Lower lobe of right lung (tissue), 2 donors: ENCODE data around the gene GEMIN8. TPM values are rescaled to one million over a fixed set of nuclear protein-coding genes. Genes with fewer than 3 reads are reported as not detected.
A peak's percentile ranks its signal among the peaks of the same experiment; 100 is the strongest.

Experiments
- ATAC-seq, 2 donors: fragments of 200-7000 bp; cut with Tn5 transposase; one replicate each; pipeline ENCODE4 v1.9.1; 2020 to 2022; ENCODE audit warnings: mild to moderate bottlenecking in 2 of 2, moderate library complexity in 2 of 2
- DNase-seq: peaks from one replicate; pipeline ENCODE4 v3.0.0-alpha.2; 2020
- H3K27ac ChIP-seq: fragments of 200-600 bp; one replicate; pipeline ENCODE4 v1.8.0; 2022
- H3K27me3 ChIP-seq: fragments of 200-600 bp; one replicate; pipeline ENCODE4 v1.8.0; 2022; ENCODE audit warnings: low read depth
- H3K36me3 ChIP-seq: fragments of 200-600 bp; one replicate; pipeline ENCODE4 v1.8.0; 2022; ENCODE audit warnings: mild to moderate bottlenecking
- H3K4me1 ChIP-seq: fragments of 200-600 bp; one replicate; pipeline ENCODE4 v1.8.0; 2022
- H3K4me3 ChIP-seq: fragments of 200-600 bp; one replicate; pipeline ENCODE4 v1.8.0; 2022; ENCODE audit warnings: mild to moderate bottlenecking
- H3K9me3 ChIP-seq: fragments of 200-600 bp; one replicate; pipeline ENCODE4 v1.8.0; 2022
- CTCF ChIP-seq: fragments of 200-600 bp; IDR thresholded peaks from one replicate; pipeline ENCODE4 v1.8.0; 2022; ENCODE audit warnings: antibody characterized with exemption, mild to moderate bottlenecking
- intact Hi-C: fragments of 100-400 bp; cut with DNase I; formaldehyde crosslinking; loops from one replicate; pipeline ENCODE4 v1.11.0; 2022
- long read RNA-seq: library from polyadenylated mRNA; unstranded; transcript quantifications from one replicate; pipeline ENCODE4 v2.0.0, GENCODE V29; 2021
- total RNA-seq: library from RNA; stranded (reverse); fragmentation: NEBNext Ultra II Directional; extraction: Animal tissue kit (Norgen Biotek cat#: 25700); gene quantifications from one replicate; pipeline ENCODE4 v1.2.1, GENCODE V29; 2021
- donor health status: DM: no; HTN: yes; CAD: no; lungs with severe emphysema.

GEMIN8 gene
- 15.8 TPM for total RNA-seq
- long read RNA-seq, partial matches to known transcripts, result 0 of 20 reads
- long read RNA-seq, other reads (novel, unspliced or antisense), result 18 of 20 reads

DNA sequence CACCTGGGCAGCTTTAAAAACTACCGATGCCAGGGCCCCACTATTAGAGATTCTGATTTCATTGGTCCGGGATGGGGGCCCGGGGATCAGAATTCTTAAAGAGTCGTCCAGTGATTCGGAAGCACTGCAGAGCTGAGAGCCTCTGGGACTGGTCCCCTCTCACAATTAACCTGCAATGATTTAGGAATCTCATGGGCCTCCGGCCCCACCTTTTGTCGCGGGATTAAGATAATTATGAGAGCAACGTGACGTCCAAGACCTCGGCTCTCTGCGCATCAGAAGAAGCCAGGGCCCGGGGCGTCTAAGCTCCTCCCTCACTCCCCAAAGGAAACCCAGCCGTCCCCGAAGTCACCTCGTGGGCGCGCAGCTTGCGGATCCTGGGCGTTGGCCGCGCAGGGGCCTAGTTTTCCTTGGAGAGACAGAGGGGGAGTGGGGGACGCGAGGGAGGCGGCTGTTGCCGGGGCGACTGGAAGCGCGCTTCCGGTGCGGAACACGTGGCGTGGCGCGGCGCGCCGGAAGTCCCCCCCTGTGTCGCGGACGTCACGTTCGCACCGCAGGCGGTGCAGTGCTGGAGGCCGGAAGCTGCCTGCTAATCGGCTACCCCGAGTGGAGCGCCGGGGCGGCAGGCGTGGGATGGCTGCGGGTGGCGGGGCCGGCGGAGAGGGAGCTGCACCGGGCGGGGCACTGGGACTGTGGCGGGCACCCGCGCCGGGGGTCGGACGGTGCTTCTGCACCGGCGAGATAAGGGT, at the start of gene GEMIN8:
Gene GEMIN8 (minus strand): TSS at position 468 of the 749 bp plus-strand sequence. CDS start 8,414 bp downstream, outside the sequence.
- intact Hi-C loops, result no loop called here
- peak; percentile 91 for DNase-seq
- Histone ChIP-seq H3K4me1 (peaks cover 28% of the 10 kb centered on the region), H3K36me3 (no peaks in the 10 kb centered on the region), H3K4me3 (peak within 1 kb of the TSS; percentile 62), H3K27me3 (no peaks in the 10 kb centered on the region), H3K9me3 (no peaks in the 10 kb centered on the region), H3K27ac (peak within 1 kb of the TSS; percentile 90)
- TF ChIP-seq CTCF, result no peak
- peak; percentile 99 for ATAC-seq

DNA sequence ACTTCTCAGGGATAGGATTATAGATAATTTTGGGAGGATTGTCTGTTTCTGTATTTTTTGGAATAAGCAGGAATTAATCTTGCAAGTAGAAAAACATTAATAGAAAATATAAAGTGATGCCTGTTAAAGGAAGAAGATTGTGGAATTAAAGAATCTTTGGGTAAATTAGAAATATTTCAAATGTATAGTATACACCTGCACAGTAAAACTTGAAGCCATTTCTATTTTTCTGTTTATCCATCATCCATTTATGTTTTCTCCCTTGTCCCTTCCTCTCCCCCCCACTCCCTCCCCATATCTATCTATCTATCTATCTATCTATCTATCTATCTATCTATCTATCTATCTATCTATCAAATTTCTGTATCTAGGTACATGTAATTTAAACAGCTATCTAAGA, 46.9 kb upstream of the GEMIN8 start:
- Histone ChIP-seq H3K27ac (no peak overlapping the region), H3K27me3 (no peaks in the 10 kb centered on the region), H3K4me1 (no peaks in the 10 kb centered on the region), H3K4me3 (no peak overlapping the region), H3K9me3 (no peaks in the 10 kb centered on the region), H3K36me3 (no peaks in the 10 kb centered on the region)
- intact Hi-C loops, result no loop called here
- ATAC-seq (no peak), DNase-seq (no peak)
- TF ChIP-seq CTCF, result no peak

DNA sequence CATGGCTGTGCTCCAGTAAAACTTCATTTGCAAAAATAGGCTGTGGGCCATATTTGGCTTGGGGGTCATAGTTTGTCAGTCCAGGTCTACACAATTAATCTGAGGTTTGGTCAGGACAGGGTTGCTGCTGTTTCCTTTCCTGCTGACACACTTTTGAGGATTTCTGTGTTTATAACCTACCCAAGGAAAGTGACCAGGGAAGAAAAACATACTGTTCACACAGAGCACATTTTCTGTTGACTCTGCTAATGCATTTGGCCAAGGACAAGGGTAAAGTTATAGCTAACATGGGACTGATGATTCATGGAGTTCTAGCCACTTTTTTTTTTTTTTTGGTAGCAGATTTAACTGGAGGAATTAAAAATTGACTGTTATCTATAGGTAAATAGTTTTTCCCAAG, 43.9 kb upstream of the GEMIN8 start:
- H3K4me3 ChIP-seq, result no peak overlapping the region
- no peak for ATAC-seq
- no peak for TF ChIP-seq CTCF
- H3K9me3 ChIP-seq, result no peaks in the 10 kb centered on the region
- no peaks in the 10 kb centered on the region for H3K4me1 ChIP-seq
- intact Hi-C loops, result no loop called here
- H3K36me3 ChIP-seq, result no peaks in the 10 kb centered on the region
- H3K27me3 ChIP-seq, result no peaks in the 10 kb centered on the region
- no peak overlapping the region for H3K27ac ChIP-seq
- no peak for DNase-seq

DNA sequence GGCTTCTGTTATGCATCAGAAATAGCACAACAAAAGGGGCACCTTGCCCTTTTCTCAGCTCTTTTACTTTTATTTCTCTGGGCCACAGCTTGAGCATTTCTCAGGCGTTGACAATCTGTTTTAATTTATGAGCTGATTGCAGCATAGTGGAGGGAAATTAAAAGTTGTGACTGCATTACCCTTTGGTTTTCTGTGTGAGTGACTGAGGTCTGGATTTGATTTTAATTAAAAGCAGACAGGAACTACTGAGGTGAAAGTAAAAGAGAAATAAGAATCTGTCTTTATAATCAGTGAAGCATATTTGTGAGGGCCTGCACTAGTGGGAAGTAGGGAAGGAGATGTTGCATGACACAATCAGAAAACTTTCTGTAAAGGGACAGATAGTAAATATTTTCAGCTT, 43.4 kb upstream of the GEMIN8 start:
- TF ChIP-seq CTCF, result no peak
- no peaks in the 10 kb centered on the region for H3K36me3 ChIP-seq
- no peak for ATAC-seq
- no peak overlapping the region for H3K27ac ChIP-seq
- DNase-seq, result no peak
- no peak overlapping the region for H3K4me3 ChIP-seq
- intact Hi-C loops, result no loop called here
- H3K9me3 ChIP-seq, result no peaks in the 10 kb centered on the region
- no peaks in the 10 kb centered on the region for H3K4me1 ChIP-seq
- no peaks in the 10 kb centered on the region for H3K27me3 ChIP-seq

- H3K36me3 ChIP-seq, result no peaks in the 10 kb centered on the region
- no peaks in the 10 kb centered on the region for H3K4me1 ChIP-seq
- H3K27ac ChIP-seq, result no peak overlapping the region
- H3K27me3 ChIP-seq, result no peaks in the 10 kb centered on the region
- DNase-seq, result no peak
- intact Hi-C loops, result no loop called here
- no peak for ATAC-seq
- no peaks in the 10 kb centered on the region for H3K9me3 ChIP-seq
- H3K4me3 ChIP-seq, result no peak overlapping the region
- no peak for TF ChIP-seq CTCF
Measured at GRCh38 chrX:14065800-14066199, 36.1 kb upstream of the GEMIN8 start.
